AG10803 (cell line): ENCODE data around the gene SETD2.

Experiments
- DNase-seq: peaks from one replicate; pipeline ENCODE4 v3.0.0; 2010; ENCODE audit warnings: low read depth
- H3K4me3 ChIP-seq: 2 replicates; pipeline ENCODE4 v1.5.1; 2011; ENCODE audit warnings: mild to moderate bottlenecking, low read length, control low read depth
- CTCF ChIP-seq: conservative IDR thresholded peaks from 2 replicates; pipeline ENCODE4 v1.5.1; 2011; ENCODE audit warnings: mild to moderate bottlenecking, low read length, control low read depth, inconsistent platforms

The SETD2 gene

GRCh38 chr3:46979958-46980497, 183.9 kb downstream of the SETD2 start:
- TF ChIP-seq CTCF = no peak
- DNase-seq = no peak
- peak overlapping the region; percentile 75 for H3K4me3 ChIP-seq

DNA sequence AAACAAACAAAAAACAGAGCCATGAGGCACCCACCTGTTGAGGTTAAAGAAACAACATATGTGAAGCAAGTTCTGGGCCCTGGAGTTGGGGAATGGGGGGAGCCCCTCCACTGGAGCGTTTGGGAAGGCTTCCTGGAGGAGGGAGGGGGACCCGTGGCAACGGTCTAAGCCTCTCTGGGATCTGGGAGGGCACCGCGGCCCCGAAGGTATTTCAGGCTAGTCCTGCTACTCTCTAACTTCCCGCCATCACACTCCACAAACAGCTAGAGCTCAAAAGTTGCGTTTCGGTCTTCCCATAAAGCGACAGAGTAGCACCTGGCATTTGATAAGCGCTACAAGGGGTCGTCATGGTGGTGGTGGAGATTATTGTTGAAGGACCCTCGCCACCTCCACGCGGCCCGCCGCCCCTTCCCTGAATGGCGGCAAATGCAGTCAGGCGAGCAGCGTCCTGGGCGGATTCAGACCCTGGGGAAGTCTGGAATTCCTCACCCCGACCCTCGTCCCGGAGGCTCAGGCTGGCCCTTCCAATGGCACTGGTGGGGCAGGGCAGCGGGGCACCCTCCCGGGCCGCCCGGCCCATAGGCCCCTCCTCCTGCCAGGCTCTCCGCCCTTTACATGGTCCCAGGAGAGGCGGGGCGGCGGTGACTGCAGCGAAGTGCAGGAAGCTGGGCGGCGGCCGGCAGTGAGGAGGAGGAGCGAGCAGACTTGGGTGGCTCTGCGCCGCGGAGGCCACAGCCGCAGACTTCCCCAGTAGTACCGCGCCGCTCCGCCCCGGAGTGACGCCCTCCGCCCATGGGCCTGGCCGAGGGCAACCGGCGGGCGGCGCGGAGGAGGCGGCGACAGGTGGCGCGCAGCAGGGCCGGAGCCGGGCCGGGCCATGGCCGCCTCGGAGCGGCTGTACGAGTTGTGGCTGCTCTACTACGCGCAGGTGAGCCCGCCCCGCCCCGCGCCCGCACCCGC, 184.6 kb downstream of the SETD2 start, which contains the start of gene NBEAL2:
NBEAL2 (plus strand) TSS at position 682 of the 960 bp plus-strand sequence; CDS start at position 878, 196 bp downstream.
- TF ChIP-seq CTCF = no peak
- H3K4me3 ChIP-seq = peak within 1 kb of the TSS; percentile 75
- peak; percentile 90 for DNase-seq

DNA sequence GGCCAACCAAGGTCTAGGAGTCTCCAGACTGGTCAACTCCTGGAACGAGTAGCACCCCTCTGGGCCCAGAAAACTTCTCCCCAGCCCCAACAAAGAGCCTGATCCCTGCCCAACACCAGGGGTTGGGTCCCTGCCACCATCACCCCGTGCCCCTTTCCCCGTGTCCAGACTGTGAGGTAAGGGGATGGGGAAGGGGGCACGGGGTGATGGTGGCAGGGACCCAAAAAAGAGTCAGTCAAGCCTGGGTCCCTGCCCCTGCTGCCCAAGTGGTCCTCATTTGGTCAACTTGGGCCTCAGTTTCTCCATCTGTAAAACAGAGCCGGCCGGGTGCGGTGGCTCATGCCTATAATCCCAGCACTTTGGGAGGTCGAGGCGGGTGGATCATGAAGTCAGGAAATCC, 185.5 kb downstream of the SETD2 start:
- no peak for TF ChIP-seq CTCF
- no peak overlapping the region for H3K4me3 ChIP-seq
- no peak for DNase-seq

DNA sequence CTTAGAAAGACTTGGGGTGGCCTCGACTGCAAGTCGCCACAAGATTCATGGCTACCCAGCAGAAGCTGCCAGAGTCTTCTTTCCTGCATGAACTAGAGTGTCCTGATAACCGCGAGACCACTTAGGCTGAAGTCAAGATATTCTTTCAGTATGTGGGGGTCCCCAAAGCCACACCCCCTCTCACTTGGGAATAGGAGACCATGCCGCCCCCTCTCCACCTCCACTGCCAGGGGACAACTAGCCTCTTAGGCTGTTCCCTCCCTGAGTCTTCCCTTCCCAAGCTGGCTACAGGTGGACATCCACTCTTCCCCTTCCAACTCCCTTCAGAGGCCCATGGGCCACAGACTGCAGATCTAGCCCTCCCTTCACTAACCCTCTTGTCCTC, 186.1 kb downstream of the SETD2 start:
- H3K4me3 ChIP-seq = no peak overlapping the region
- no peak for TF ChIP-seq CTCF
- DNase-seq = no peak

- DNase-seq = peak; percentile 100
- H3K4me3 ChIP-seq = peak within 1 kb of the TSS; percentile 98
- no peak for TF ChIP-seq CTCF
Measured at GRCh38 chr3:46976326-46977190, 187.4 kb downstream of the SETD2 start, which contains the start of gene CCDC12. TSS of gene CCDC12 (minus strand) at chr3:46976745. CDS start at chr3:46976732, 13 bp downstream.

DNA sequence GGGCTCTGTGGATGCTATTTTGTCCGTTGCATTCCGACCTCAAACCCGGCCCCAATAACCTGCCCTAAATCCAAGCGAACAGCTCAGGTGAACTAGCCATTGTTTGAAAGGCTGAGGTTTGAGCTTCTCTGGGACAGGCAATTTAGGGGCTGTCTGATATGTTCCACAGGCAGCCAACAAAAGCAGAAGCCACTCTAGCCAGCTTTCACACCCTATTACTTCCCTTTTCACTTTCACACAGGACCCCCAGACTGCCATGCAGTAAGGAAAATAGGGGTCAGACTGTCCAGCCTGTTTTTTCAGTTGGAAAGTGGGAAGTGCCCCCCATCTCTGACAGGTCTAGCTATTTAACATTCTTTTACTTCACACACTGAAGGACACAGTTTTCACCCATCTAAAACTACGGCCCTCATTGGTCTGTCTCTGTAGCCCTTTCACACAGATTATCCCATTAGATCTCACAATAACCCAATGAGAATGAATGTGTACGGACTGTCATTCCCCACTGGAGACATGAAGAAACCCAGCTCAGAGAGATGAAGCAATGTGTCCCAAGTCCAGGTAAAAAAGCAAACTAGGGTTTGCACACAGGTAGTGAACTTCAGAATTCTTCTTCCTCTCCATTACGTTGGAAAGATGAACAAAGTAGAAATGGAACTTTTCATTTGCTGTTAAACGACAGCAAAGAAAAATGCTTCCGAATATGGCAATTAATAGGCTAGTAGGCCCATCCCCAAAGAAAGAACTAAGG, 189.3 kb downstream of the SETD2 start:
- TF ChIP-seq CTCF = no peak
- DNase-seq = no peak
- no peak overlapping the region for H3K4me3 ChIP-seq
